Keratinocyte (primary cell): ENCODE measurements around the gene CD79A.

Experiments
- CTCF ChIP-seq, 3 experiments: IDR thresholded peaks in 1 of 3; conservative IDR thresholded peaks in 1 of 3; optimal IDR thresholded peaks in 1 of 3; 2 replicates in 2 of 3; 3 replicates in 1 of 3; pipeline versions ENCODE3 to v1.5.1; 2011; ENCODE audit warnings: low read length in 3 of 3, mild to moderate bottlenecking in 3 of 3, moderate library complexity in 2 of 3, control low read depth in 1 of 3, inconsistent platforms in 1 of 3; ENCODE audit not compliant: insufficient read depth in 2 of 3; ENCODE audit errors: extremely low read depth in 1 of 3
- EZH2 ChIP-seq: IDR thresholded peaks from one replicate; pipeline ENCODE4 v1.6.1; 2012; ENCODE audit warnings: inconsistent platforms, mild to moderate bottlenecking, low read length, moderate library complexity

- TF ChIP-seq CTCF (optimal IDR thresholded peaks at IDR 0.05 in 1 of 3, IDR thresholded peaks at IDR 0.05 in 1 of 3, conservative IDR thresholded peaks at IDR 0.05 in 1 of 3; ENCODE audit: extremely low read depth in 1 of 3, insufficient read depth in 2 of 3, low read length in 3 of 3) (no peak), EZH2 (no peak)
Measured at GRCh38 chr19:41898235-41898634, 21.2 kb downstream of the CD79A start.
